ENCODE measurements around the gene WDR44. TPM values are rescaled to one million over a fixed set of nuclear protein-coding genes. Genes with fewer than 3 reads are reported as not detected.
A peak's percentile ranks its signal among the peaks of the same experiment; 100 is the strongest.
"Not testable (repeated sequence)": the region's sequence is repeated elsewhere in the genome, so short reads cannot be mapped to it uniquely, and the experiment has no call there.

The WDR44 gene, protein sequence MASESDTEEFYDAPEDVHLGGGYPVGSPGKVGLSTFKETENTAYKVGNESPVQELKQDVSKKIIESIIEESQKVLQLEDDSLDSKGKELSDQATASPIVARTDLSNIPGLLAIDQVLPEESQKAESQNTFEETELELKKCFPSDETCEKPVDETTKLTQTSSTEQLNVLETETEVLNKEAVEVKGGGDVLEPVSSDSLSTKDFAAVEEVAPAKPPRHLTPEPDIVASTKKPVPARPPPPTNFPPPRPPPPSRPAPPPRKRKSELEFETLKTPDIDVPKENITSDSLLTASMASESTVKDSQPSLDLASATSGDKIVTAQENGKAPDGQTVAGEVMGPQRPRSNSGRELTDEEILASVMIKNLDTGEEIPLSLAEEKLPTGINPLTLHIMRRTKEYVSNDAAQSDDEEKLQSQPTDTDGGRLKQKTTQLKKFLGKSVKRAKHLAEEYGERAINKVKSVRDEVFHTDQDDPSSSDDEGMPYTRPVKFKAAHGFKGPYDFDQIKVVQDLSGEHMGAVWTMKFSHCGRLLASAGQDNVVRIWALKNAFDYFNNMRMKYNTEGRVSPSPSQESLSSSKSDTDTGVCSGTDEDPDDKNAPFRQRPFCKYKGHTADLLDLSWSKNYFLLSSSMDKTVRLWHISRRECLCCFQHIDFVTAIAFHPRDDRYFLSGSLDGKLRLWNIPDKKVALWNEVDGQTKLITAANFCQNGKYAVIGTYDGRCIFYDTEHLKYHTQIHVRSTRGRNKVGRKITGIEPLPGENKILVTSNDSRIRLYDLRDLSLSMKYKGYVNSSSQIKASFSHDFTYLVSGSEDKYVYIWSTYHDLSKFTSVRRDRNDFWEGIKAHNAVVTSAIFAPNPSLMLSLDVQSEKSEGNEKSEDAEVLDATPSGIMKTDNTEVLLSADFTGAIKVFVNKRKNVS
- 10 to 100 TPM; 10.8 to 31.2 (median 15.0) TPM for total RNA-seq

DNA sequence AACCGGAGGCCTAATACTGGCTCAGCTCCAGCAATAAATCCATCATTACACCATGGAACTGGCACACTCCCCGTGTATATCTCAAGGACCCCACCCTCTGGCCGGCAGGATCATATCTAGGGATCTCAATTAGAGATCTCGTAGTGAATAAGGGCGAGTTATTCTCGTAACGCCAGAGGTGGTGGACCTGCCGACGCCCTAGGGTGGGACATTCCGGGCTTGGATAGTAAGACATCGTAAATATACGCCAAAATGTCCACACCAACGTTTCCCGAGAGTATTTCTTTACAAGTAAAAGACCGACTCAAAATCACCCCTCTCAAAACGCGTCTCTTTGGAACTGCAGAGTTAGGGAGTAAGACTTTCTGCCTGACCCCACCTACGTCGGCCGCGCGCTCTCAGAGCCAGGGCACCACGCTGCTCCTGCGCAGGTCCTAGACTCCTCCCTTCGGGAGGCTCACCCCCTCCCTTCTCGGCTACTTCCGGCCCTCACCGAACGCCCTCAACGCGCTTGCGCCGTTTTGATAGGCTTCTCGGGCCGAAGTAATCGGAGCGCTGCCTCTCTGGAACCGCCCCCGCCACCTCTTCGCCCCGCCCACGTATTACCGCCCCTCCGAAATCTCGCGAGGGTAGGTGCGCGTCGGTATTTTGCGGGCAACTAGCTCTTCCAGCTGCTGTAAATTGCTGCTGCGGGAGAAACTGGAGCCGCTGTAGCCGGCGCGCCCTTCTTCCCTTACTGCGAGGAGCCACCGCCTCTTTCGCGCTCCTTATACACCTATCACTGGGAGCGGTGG, at the start of gene WDR44:
TSS of gene WDR44 (plus strand) at position 643 of the 794 bp plus-strand sequence. CDS start 398 bp downstream, outside the sequence.
- intact Hi-C loops (cut with DNase I; ENCODE audit: low total_unique reads) = no loop called here
- H3K4me3 ChIP-seq = peak within 1 kb of the TSS; percentile 48 to 82 (median 66)
- peak; percentile 95 for DNase-seq
- TF ChIP-seq, protein P1, sequence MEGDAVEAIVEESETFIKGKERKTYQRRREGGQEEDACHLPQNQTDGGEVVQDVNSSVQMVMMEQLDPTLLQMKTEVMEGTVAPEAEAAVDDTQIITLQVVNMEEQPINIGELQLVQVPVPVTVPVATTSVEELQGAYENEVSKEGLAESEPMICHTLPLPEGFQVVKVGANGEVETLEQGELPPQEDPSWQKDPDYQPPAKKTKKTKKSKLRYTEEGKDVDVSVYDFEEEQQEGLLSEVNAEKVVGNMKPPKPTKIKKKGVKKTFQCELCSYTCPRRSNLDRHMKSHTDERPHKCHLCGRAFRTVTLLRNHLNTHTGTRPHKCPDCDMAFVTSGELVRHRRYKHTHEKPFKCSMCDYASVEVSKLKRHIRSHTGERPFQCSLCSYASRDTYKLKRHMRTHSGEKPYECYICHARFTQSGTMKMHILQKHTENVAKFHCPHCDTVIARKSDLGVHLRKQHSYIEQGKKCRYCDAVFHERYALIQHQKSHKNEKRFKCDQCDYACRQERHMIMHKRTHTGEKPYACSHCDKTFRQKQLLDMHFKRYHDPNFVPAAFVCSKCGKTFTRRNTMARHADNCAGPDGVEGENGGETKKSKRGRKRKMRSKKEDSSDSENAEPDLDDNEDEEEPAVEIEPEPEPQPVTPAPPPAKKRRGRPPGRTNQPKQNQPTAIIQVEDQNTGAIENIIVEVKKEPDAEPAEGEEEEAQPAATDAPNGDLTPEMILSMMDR (IDR thresholded peaks at IDR 0.05) = no peak
- TF ChIP-seq EP300 (IDR thresholded peaks at IDR 0.05; ENCODE audit: low read depth) (no peak), POLR2AphosphoS5 (IDR thresholded peaks at IDR 0.05) (peak; percentile 52 to 89 (median 85)), POLR2A (IDR thresholded peaks at IDR 0.05) (peak; percentile 83)
- H3K4me1 ChIP-seq = peaks cover 0 to 19% (median 8%) of the 10 kb centered on the region in 4 donors
- in situ Hi-C loops (cut with MboI; ENCODE audit: low pct_ligation_motif_present in 1 of 4, low pct_unique_long_range_greater_than_20kb in 1 of 4, low sequenced_read_pairs in 3 of 4) = no loop called here
- H3K27me3 ChIP-seq = no peaks in the 10 kb centered on the region
- peak within 1 kb of the TSS; percentile 93 to 97 (median 96) for H3K27ac ChIP-seq
- WGBS, 2 donors (ENCODE audit: low coverage in 1 of 2) = 54% methylated on average over 41 of the region's 60 CpGs; no CpG with 5 or more reads in 1 of the 2 donors
- H3K9me3 ChIP-seq = no peaks in the 10 kb centered on the region
- no peaks in the 10 kb centered on the region for H3K36me3 ChIP-seq

DNA sequence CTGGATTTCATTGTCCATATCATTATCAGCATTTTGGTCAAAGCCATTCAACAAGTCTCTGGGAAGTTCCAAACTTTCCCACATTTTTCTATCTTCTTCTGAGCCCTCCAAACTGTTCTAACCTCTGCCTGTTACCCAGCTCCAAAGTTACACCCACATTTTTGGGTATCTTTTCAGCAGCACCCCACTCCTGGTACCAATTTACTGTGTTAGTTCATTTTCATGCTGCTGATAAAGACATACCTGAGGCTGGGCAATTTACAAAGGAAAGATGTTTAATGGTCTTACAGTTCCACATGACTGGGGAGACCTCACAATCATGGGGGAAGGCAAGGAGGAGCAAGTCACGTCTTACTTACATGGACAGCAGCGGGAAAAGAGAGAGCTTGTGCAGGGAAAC, 40.1 kb upstream of the WDR44 start:
- H3K4me3 ChIP-seq; H3K27me3 ChIP-seq; DNase-seq; H3K9me3 ChIP-seq; H3K36me3 ChIP-seq; H3K27ac ChIP-seq; intact Hi-C loops (cut with DNase I; ENCODE audit: low total_unique reads); in situ Hi-C loops (cut with MboI; ENCODE audit: low pct_ligation_motif_present in 1 of 4, low pct_unique_long_range_greater_than_20kb in 1 of 4, low sequenced_read_pairs in 3 of 4); H3K4me1 ChIP-seq: not testable (repeated sequence)
- WGBS, 2 donors (ENCODE audit: low coverage in 1 of 2) = 92% methylated on average over 2 of the region's 2 CpGs; no CpG with 5 or more reads in 1 of the 2 donors

DNA sequence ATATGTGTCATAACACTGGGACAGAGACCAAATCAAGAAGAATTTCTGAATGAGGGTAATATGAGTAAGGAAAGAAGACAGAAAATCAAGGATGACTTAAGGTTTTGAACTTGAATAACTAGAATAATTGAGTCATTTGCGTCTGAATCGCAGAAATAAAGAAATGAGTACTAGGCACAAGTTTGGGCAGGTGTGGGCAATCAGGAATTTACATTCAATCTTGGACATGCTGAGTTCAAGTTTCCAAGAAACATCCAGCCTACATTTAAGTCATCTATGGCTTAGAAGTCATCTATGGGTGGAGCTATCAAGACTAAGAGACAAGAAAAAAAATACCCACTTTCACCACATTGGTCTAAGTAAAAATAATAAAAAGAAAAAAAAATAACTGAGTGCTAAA, 30.4 kb upstream of the WDR44 start:
- intact Hi-C loops (cut with DNase I; ENCODE audit: low total_unique reads) (no loop called here), in situ Hi-C loops (cut with MboI; ENCODE audit: low pct_ligation_motif_present in 1 of 4, low pct_unique_long_range_greater_than_20kb in 1 of 4, low sequenced_read_pairs in 3 of 4) (no loop called here)
- H3K36me3 ChIP-seq = no peaks in the 10 kb centered on the region
- H3K4me1 ChIP-seq = no peaks in the 10 kb centered on the region
- 78% methylated on average over 2 of the region's 2 CpGs; no CpG with 5 or more reads in 1 of the 2 donors for WGBS, 2 donors (ENCODE audit: low coverage in 1 of 2)
- no peaks in the 10 kb centered on the region for H3K9me3 ChIP-seq
- no peak for DNase-seq
- H3K4me3 ChIP-seq = no peak overlapping the region
- no peak overlapping the region for H3K27ac ChIP-seq
- no peaks in the 10 kb centered on the region for H3K27me3 ChIP-seq
- TF ChIP-seq, protein P1 (IDR thresholded peaks at IDR 0.05) = no peak
- TF ChIP-seq POLR2AphosphoS5 (IDR thresholded peaks at IDR 0.05) (no peak), EP300 (IDR thresholded peaks at IDR 0.05; ENCODE audit: low read depth) (no peak), POLR2A (IDR thresholded peaks at IDR 0.05) (no peak)

DNA sequence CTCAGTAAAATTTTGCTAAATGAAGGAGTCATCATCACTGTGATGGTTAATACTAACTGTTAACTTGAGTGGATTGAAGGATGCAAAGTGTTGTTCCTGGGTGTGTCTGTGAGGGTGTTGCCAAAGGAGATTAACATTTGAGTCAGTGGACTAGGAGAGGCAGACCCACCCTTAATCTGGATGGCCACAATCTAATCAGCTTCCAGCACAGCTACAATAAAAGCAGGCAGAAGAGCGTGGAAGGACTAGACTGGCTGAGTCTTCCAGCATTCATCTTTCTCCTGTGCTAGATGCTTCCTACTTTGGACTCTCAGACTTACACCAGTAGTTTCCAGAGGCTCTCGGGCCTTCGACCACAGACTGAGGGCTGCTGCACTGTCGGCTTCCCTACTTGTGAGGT, 21.3 kb upstream of the WDR44 start:
- Histone ChIP-seq H3K36me3 (no peaks in the 10 kb centered on the region), H3K4me1 (no peaks in the 10 kb centered on the region), H3K9me3 (no peaks in the 10 kb centered on the region), H3K27ac (no peak overlapping the region), H3K4me3 (no peak overlapping the region), H3K27me3 (no peaks in the 10 kb centered on the region)
- in situ Hi-C loops (cut with MboI; ENCODE audit: low pct_ligation_motif_present in 1 of 4, low pct_unique_long_range_greater_than_20kb in 1 of 4, low sequenced_read_pairs in 3 of 4) = no loop called here
- WGBS, 2 donors (ENCODE audit: low coverage in 1 of 2) = 67% methylated on average over 4 of the region's 4 CpGs; no CpG with 5 or more reads in 1 of the 2 donors
- DNase-seq = no peak
- intact Hi-C loops (cut with DNase I; ENCODE audit: low total_unique reads) = no loop called here
- TF ChIP-seq POLR2A (IDR thresholded peaks at IDR 0.05) = no peak
- TF ChIP-seq, protein P1 (IDR thresholded peaks at IDR 0.05) = no peak
- TF ChIP-seq POLR2AphosphoS5 (IDR thresholded peaks at IDR 0.05) = no peak
- no peak for TF ChIP-seq EP300 (IDR thresholded peaks at IDR 0.05; ENCODE audit: low read depth)

Measured in transverse colon (tissue), 4 donors.